Globus pallidus (tissue), 1 donor: ENCODE data around the gene ETV3.
A peak's percentile ranks its signal among the peaks of the same experiment; 100 is the strongest.

Experiments used
- DNase-seq: peaks from one replicate; pipeline ENCODE4 v3.0.0-alpha.2; 2015; ENCODE audit warnings: low spot score

ETV3 gene

DNA sequence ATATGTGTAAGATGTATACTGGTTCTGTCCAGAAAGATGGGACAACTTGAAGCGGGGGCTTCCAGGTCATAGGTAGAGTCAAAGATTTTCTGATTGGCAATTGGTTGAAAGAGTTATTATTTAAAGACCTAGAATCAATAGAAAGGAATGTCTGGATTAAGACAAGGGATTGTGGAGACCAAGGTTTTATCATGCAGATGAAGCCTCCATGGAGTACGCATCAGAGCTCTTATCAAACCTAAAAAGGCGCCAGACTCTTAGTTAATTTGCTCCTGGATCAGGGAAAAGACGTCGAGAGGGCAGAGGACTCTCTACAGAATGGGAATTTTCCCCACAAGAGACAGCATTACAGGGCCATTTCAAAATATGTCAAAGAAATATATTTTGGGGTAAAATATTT lies 23.7 kb upstream of the ETV3 start:
- DNase-seq, result no peak

DNA sequence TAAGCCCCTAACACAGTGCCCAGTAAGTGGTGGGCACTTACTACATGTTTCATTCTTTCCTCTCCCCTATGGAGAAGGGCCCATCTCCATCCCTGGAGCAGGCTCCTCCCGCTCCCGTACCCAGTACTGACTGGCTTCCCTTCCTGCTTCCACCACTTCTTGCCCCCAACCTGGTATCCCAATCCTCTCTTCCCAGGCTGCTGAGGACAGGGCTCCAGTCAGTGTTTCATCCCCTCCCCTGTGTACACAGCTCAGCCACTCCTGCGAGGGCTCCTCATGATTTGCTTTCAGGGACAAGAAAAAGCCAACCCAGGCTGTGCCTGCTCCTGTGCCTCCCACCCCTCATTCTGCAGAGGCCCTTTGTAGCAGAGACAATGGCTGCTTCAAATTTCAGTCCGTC lies 20.8 kb upstream of the ETV3 start:
- no peak for DNase-seq

DNA sequence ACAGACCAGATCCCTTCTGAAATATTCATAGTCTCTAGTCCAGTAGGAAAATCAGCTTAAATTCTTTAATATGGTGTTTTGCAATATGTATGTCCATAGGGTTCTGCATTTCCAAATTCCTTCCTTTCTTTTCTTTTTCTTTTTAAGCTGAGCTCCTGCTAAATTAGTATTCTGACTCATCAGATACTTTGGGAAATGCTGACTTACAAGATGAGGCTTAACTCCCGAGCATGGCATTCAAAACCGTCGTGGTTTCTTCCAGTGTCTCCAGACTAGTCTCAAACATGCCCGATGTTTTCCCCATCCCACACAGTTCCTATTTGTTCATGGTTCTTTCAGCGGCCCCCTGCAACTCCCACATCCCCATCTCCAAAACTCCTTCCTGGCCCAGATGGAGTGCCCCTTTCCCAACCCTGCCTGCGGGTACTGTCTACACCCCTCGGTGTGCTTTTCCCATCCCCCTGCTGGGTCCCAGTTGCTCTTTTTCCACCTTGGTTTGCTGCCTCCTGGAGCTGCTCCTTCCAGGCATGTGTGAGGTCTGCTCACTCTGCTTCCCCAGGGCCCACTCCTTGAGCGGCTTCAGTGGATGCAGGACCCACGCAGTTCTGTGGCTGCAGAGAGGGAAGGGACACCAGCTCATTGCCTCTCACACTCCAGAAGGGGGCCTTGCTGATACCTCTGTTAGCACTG lies 19.5 kb upstream of the ETV3 start:
- DNase-seq, result no peak

DNA sequence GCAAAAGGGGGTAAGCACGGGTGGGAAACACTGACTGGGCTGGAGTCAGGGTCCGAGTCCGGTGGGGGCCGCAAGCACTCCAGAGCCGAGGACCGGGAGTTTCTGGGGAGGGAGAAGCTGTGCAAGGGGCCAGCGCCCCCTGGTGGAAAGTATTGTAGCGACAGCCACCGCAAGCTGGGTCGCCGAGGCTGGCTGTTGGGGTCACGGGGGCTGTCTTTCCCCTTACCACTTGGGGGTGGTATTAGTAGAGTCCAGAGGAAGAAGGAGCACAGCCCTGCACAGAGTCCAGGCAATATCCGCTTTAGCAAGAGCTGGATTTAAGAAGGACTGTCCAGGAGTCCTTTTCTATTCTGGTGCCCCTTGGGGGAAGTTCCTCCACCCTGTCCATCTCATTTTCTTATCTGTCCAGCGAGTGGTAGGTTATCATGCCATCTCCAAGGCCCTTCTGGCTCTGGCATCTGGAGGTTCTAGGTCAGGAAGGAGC lies 17.9 kb upstream of the ETV3 start:
- peak; percentile 45 for DNase-seq

DNA sequence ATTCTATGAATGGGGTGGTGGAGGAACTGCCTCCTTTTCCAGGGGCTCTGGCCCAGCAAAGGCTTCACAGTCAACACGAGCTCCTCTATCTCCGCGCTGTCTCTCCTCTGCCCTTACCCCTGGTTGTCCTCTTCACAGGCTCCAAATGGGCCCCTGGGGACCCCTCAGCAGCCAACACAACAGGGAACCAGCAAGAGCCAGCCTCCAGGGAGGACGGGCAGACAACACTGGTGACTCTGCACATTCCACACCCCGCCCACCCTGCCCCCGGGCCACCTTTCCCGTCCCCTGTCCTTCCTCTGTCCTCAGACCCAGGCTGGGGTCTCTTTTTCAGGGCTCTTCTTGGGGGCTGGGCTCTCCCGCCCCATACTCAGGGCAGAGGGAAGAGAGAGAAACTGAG lies 17.5 kb upstream of the ETV3 start:
- no peak for DNase-seq

DNA sequence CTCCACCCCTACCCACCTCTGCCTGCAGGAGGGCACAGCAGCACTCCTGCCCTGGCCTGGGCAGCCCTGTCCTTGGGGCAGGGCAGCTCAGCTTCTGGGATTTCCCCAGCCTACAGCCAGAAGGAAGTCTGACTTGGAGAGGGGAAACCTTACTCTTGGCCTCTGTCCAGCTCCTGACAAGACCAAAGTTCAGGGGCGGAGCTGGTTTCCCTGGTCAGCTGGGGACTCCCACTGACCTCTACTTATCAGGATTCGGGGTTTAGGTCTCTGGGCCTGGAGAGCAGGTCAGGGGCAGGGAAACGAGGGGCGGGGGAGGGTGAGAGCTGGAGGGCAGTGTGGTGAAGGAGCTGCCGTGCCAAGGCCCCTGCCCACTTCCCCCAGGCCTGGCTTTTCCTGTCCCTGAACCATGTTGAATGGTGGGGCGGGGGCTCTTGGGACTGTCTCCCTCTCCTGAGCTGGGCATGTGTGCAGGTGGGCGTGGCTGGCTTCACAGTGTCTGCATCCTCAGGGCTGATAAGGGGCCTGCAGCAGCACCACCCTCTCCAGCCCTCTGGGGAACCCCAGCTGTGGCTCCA lies 16.8 kb upstream of the ETV3 start:
- DNase-seq, result no peak

DNA sequence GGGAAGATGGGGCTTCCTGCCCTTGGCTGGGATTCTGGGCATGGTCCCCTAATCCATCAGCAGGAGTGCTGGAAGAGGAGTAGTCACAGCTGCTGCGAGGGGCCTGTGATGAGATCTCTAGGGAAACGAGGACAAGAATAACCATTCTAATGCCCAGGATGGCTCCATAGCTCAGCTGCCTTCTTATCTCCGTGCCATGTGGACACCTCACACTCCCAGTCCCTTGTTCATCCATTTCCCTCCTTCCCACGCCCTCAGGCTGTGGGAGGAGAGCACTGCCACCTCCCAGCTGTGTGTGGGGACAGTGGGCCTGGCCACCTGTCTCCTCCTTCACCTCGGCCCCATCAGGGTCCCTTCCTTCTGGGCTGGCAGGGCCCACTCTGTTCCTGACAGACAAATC lies 16.1 kb upstream of the ETV3 start:
- no peak for DNase-seq

DNA sequence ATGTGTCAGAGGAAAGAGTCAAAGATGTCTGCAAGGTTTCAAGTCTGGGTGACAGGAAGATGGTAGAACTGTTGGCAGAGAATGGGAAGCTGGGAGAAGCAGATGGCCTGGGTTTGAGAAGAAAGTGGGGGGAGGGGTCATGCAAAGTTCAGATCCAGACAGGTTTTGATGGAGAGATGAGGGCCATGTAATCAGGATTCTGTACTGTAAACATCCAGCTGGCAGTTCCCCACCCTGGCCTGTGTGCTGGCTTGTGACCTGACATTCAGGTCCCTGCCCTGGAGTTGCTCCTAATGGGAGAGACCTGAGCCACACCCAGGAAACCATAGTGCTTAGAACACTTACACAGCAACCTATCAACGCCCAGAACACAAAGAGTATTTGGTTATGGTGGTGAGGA lies 15.6 kb upstream of the ETV3 start:
- no peak for DNase-seq

DNA sequence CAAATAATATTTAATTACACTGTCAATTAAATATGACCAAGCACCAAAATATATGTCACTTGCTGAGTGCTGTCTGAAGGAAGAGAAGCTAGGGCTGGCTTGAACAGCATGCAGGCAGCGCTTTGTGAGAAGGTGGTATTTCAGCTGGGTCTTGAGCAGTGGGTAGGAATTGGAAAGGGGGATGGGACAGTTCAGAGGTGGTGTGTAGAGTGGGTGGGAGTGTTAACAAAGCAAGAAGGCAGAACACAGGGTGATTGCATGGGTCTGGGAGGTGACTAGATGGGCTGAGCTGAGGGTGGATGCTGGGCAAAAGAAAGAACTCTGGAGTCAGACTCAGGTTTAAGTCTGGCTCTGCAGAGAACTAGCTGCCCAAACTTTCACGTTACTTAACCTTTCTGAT lies 14.3 kb upstream of the ETV3 start:
- DNase-seq, result no peak

DNA sequence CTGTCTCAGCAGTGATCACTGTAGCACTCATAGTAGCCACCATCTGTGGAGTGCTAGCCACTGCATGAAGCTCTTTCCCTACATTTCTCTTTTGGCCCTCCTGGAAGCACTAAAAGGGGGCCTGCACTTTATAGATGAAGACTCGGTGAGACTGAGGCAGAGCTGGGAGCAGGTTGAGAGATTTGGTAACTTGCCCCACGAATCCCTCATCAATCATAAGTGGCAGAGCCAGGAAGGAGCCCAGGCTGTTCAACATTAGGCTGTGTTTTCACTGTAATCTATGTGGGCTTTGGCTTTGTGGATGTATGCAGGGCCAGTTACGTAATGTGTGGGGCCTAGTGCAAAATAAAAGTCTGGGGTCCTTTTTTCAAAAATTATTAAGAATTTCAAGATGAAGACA lies 13.3 kb upstream of the ETV3 start:
- DNase-seq, result no peak

DNA sequence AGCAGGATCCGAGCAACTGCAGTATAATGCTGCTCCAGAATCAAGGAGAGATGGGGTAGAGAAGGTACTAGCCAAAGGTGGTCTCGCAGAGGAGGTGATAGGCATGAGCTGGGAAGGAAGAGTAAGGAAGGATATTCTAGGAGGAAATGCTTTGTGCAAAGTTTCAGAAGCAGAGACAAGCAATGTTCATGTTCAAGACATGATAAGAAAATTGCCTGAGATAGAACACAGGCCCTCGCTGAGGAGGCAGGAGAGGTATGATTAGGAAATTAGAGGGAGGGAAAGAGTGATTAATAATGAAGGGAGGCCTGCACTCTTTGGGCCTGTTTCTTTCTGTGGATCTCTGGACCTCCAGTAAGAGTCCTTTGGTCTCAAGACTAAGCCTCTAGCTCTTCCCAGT lies 12.9 kb upstream of the ETV3 start:
- no peak for DNase-seq

DNA sequence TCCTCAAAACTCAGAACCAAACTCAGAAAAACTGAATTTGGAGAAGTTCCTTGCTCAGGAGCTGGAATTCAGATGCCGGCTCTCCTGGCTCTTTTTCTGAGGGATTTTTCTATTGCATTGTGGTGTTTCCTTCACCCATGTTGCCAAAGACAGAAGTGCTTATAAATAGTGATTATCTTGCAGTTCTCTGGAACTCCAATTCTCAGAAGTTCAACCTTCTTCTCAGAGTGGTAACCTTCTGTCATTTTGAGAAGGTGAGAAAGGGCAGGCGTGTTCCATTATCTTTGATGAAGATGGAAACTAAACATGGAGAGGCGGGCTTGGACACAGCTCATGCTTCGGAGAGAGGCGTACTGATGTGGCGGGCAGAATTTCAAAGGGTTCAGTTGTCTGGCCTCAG lies 12.4 kb upstream of the ETV3 start:
- DNase-seq, result no peak

DNA sequence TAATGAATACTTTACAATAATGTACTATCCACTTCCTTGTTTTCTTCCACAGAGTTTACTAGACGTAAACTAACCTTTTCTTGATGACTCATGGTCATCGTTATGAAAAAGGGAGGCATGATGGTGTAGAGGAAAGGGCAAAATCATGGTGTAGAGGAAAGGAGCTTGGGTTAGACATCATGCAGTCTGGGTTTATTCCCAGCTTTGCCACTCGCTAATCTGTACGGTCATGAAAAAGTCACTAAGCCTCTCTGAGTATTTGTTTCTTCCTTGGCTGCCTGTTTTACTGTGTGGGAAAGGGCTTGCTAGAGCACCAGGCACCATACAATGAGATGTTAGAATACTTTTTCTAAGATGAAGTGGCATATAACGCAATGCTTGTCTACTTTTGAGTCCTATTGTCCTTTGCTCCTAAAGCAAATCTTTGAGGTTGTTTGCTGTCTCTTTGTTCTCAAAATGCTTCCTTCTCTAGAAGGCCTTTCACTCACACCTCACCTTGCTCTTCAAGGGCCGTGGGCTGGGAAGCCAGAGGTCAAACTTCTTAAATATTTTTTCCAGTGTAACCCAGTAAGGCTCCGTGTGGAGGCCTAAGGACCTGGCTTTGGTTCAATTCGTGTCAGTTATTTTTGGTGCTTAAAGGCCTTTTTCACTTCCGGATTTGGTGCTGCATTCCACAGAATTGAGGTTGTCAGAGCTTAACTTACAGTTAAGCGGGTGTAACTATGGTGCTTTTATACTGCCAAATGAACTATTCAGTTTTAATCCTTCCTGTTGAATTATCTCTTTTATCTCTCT lies 9.9 kb upstream of the ETV3 start:
- peak; percentile 46 for DNase-seq

DNA sequence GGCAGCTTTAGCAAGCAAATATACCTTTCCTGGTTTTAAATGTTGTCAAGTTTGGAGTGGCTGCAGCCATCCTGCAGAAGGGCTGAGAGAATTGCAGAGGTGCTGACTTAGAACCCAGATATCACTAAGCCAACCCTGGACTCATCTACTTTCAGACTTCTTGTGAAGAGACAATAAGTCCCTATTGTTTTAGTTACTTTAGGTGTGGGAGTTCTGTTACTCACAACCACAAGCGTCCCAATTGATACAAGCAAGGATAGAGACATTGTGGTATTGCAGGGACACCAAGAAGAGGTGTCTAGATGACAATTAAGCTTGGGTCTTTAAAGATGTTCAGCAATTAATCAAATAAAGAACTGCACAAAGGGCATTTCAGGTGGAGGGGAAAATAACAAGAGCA lies 8.8 kb upstream of the ETV3 start:
- no peak for DNase-seq

DNA sequence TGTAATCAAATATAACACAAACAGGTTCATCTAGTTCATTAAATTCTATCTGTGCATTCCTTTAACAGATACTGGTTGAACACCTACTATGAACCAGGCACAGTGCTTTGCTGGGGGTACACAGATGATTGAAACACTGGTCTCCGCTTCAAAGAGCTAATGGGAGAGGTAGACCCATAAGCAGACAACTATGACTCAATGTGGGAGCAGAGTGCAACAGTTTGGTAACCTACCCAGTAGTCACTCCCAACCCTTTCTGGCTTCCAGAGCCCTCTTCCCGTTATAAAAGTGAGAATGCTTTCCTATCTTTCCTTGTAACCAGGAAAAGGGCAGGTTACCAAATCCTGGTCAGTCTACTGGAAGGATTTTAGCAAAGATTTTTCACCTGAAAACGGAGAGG lies 8.0 kb upstream of the ETV3 start:
- DNase-seq, result no peak

DNA sequence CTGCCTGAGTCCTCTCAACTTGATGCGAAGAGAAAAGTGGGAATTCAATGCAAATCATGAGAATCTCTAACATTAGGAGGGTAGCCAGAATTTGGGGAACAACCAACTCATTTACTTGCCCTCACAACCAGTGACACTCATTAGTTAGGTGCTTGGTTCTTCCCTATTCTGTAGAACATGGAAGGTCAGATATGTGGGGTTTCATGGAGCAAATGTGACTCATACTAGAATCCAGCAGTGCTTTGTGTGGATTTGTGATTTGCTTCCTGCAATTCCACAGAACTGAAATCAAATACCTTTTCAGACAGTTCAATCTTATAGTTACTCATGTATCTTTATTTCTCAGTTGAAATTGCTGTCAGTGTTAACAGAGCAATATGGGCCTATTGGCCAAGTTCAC lies 6.9 kb upstream of the ETV3 start:
- no peak for DNase-seq

DNA sequence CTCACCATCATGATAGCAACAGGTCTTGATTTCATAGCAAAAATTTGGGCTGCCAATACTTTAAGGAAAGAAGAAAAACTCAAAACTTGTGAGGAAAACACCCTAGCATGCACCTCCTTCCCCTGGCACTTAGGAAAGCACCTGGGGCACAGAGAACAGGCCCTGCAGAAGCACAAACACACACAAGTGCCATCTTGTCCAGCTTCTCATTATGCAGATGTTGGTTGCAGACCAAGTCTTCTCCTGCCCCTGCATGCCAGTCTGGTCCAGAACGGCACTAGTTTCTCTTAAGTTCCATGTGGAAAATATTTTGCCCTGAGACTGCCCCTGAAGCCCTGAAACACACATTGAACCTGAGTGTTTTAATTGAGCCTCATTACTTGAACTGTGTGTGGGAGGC lies 6.3 kb upstream of the ETV3 start:
- no peak for DNase-seq

DNA sequence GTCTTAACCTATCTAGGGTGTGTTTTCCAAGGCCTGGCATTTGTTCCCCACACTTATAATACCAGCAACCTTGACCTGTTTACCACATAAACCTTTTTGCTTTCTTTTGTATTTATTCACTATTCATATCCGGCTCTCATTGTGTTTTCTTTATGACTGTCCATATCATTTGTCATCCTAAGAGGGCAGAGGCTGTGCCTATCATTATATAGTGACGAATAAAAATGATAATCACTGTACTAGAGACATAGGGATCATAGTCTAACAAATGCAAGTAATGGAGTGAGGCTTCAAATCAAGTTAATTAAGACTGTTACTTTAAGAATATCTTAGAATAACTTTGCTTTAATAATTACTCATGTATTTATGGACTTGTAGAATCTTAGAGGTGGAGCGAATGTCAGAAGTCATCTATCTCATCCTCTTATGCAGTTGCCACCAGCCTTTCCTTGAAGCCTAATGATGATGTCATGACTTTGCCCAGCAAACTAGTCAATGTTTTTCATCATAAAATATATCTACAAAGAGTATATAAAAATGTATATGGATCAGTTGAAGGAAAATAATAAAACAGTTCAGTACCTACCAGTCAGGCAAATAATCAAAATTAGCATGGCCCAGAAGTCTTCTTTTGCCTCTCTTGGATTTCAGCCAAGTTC lies 4.7 kb upstream of the ETV3 start:
- no peak for DNase-seq

DNA sequence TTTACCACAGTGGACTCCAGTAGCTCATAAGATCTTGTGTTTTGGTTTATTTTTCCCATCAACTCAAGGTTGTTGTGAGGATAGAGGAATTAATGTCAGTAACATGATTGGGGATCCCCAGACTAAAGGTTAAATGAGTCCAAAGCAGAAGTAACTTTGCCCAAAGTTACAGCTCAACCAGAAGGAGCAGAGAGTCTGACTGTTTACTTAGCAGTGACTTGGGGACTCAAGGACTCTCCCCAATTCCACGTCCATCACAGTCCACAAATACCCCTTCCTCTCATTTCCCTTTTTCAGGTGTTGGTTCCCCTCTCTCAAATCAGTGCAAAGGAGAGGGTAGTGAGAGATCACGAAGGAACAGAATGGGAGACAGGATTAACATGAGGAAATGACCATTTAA lies 4.0 kb upstream of the ETV3 start:
- peak; percentile 7 for DNase-seq

DNA sequence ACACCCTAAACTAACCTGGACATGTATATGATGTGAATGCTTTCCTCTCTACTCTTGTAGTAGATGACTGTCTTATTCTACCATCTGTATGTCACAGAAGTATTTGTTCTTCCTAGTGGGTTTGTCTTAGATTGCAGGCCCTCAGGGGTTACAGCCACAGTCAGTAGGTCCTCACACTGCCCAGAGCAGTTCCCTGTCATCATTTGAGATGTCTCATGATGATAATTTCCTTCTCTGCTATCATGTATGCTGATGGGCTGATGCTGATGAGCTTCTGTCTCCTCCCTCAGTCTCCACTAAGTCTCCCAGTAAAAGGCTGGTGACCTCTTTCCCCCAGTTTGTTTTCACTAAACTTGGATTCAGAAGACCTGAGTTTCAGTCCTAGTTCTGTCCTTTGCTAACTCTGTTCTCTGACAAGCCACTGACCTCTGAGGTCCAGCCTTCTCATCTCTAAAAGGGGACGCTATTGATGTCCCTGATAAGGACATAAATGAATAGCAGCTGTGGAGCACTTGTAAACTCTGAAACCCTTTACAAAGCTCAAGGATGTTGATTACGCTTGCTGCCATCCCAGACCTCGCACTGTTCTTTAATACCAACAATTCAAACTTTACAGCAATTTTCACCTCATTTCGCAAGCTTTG lies 3.1 kb upstream of the ETV3 start:
- DNase-seq, result no peak

DNA sequence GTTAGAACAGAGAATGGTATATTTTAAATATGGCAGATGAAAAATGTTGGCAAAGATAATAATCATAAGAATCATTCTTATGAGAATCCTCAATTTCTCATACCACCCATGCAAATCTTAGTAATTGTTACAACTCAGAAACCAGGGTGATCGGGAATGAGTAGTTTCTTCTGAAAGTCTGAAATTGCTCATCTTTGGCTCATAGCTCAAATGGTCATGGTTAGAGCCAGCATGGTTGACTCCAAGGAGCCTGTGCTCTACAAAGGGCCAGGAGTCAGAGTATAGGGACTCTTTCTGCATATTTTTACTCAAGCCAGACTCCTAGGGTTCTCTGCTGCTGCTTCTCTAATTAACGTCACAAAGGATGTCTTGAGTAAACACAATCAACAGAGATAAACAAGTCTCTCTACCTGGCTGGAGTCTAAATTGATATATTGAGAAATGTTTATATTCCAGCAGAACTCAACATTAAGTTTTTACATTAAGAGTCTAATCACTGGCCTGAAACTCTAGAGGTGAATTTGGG lies 1.9 kb upstream of the ETV3 start:
- DNase-seq, result no peak

DNA sequence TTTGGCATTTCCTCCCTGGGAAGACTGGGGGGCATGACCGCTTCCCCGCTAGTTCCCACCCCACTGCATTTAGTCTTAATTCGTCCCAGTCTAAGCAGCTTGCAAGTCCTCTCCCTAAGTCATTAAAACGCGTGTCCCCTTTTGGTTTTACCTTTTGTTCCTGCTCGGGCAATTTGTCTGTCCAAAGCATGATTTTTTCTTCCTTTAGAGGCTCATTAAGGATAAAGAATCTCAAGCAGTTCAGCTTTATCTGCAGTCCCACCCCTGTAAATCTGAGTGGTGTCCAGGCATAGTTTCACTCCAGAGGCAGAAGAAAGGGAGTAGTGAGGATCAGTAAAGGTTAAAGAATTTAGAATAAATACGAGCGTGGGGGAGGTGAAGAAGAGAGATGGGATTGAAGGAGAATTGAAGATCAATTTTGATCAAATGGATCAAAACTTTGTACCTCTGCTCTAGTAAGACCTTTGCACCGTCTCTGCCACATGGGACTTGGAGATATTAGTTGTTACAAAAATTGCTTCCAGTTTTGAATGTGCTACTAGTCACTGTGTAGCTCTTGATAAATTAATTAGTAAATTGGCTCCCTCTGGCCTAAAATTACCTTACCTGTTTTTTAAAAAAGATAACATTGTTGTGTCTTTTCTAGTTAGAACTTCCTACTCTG lies 989 bp upstream of the ETV3 start:
- no peak for DNase-seq
